Fibroblast of mammary gland (primary cell): Measurements from ENCODE around the gene PLXNB1.
A peak's percentile ranks its signal among the peaks of the same experiment; 100 is the strongest.

Experiments
- DNase-seq: peaks from one replicate; pipeline ENCODE4 v3.0.0-alpha.2; 2010; ENCODE audit warnings: low read depth
- H3K4me3 ChIP-seq: 2 replicates; pipeline ENCODE4 v1.5.1; 2011; ENCODE audit warnings: low read depth, mild to moderate bottlenecking, low read length, moderate library complexity; ENCODE audit not compliant: control insufficient read depth
- CTCF ChIP-seq: conservative IDR thresholded peaks from 2 replicates; pipeline ENCODE4 v1.5.1; 2011; ENCODE audit warnings: low read depth, low read length, inconsistent platforms; ENCODE audit not compliant: control insufficient read depth, insufficient read depth

PLXNB1 gene

GRCh38 chr3:48388966-48389365 lies 40.9 kb downstream of the PLXNB1 start:
- TF ChIP-seq CTCF, result no peak
- no peak overlapping the region for H3K4me3 ChIP-seq
- DNase-seq, result no peak

- TF ChIP-seq CTCF, result no peak
- peak; percentile 10 for DNase-seq
- H3K4me3 ChIP-seq, result no peak overlapping the region
These were observed 42.3 kb downstream of the PLXNB1 start for GRCh38 chr3:48387634-48388033.

- no peak for TF ChIP-seq CTCF
- no peak overlapping the region for H3K4me3 ChIP-seq
- no peak for DNase-seq
These were observed 56.9 kb downstream of the PLXNB1 start for GRCh38 chr3:48372862-48373435.

GRCh38 chr3:48372377-48372770 lies 57.5 kb downstream of the PLXNB1 start:
- DNase-seq, result no peak
- H3K4me3 ChIP-seq, result no peak overlapping the region
- TF ChIP-seq CTCF, result no peak

- no peak for DNase-seq
- H3K4me3 ChIP-seq, result no peak within 1 kb of the TSS
- TF ChIP-seq CTCF, result no peak
These were observed 58.1 kb downstream of the PLXNB1 start, which contains the start of gene FBXW12 for GRCh38 chr3:48371651-48372376. Gene FBXW12, plus strand, starts transcription at chr3:48372219. Its CDS starts 549 bp downstream, at chr3:48372768.

- H3K4me3 ChIP-seq, result no peak overlapping the region
- TF ChIP-seq CTCF, result no peak
- DNase-seq, result no peak
These were observed 59.6 kb downstream of the PLXNB1 start for GRCh38 chr3:48370333-48370713.
